NB4 (cell line): ENCODE results near the gene MEX3D.

Source experiments
- MYC ChIP-seq: IDR thresholded peaks from 2 replicates; pipeline ENCODE4 v1.6.1; 2011; ENCODE audit warnings: low read depth, low read length
- POLR2A ChIP-seq: IDR thresholded peaks from 2 replicates; pipeline ENCODE4 v1.6.1; 2011; ENCODE audit warnings: mild to moderate bottlenecking; ENCODE audit not compliant: insufficient read length; ENCODE audit errors: extremely low read depth
- TF ChIP-seq, protein P1 (sequence below): IDR thresholded peaks from one replicate; pipeline ENCODE4 v1.5.1; 2012; ENCODE audit warnings: low read depth, low read length
- TF ChIP-seq, protein P2 (sequence below): IDR thresholded peaks from 2 replicates; pipeline ENCODE4 v1.6.1; 2011; ENCODE audit warnings: low read depth, low read length

DNA sequence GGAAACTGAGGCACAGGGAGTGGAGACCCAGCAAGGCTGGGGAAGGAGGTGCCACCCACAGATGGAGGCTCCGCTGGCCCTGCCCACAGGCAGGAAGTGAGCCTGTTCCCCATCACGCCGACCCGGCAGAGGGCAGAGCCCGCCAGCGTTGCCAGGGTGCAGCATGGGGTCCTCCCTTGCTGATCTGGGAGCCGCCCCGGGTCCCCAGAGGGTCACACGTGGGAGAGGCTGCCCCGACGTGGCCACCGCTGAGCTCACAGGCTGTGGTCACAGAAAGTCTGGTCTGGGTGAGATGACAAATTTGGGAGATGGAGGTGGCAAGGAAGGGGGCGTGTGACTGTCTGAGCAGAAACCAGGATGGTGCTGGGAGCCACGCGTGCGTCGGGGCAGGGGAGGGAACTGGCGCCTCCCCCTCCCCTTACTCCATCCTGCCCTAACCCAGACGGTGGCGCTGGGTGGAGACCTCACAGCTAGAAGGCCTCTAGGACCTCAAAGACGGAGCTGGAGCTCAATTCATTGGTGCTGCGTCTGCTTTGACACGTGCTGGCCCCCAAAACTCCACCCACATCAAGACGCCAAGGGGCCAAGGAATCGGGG lies 7.7 kb downstream of the MEX3D start:
- TF ChIP-seq POLR2A: no peak
- TF ChIP-seq, protein P1, sequence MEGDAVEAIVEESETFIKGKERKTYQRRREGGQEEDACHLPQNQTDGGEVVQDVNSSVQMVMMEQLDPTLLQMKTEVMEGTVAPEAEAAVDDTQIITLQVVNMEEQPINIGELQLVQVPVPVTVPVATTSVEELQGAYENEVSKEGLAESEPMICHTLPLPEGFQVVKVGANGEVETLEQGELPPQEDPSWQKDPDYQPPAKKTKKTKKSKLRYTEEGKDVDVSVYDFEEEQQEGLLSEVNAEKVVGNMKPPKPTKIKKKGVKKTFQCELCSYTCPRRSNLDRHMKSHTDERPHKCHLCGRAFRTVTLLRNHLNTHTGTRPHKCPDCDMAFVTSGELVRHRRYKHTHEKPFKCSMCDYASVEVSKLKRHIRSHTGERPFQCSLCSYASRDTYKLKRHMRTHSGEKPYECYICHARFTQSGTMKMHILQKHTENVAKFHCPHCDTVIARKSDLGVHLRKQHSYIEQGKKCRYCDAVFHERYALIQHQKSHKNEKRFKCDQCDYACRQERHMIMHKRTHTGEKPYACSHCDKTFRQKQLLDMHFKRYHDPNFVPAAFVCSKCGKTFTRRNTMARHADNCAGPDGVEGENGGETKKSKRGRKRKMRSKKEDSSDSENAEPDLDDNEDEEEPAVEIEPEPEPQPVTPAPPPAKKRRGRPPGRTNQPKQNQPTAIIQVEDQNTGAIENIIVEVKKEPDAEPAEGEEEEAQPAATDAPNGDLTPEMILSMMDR: no peak
- TF ChIP-seq MYC: no peak
- TF ChIP-seq, protein P2, sequence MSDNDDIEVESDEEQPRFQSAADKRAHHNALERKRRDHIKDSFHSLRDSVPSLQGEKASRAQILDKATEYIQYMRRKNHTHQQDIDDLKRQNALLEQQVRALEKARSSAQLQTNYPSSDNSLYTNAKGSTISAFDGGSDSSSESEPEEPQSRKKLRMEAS: no peak
